Stimulated activated CD8-positive, alpha-beta memory T cell treated with anti-CD3 and anti-CD28 coated beads, Interleukin-7, amount 100 ng/mL, for 48 hours (primary cell): Measurements from ENCODE around the gene CIDEB.
"Not testable (repeated sequence)": the region's sequence is repeated elsewhere in the genome, so short reads cannot be mapped to it uniquely, and the experiment has no call there.

Experiments used
- DNase-seq, 2 donors: peaks; one replicate each; pipeline ENCODE4 v3.0.0-alpha.2; 2020; ENCODE audit warnings: low read depth in 1 of 2; ENCODE audit errors: extremely low read depth in 1 of 2

CIDEB gene

GRCh38 chr14:24307575-24308341 is at the start of gene CIDEB:
CIDEB (minus strand) TSS chr14:24307977; CDS start chr14:24307858, 119 bp downstream.
- DNase-seq, result no peak

GRCh38 chr14:24356208-24356607 is 48.4 kb upstream of the CIDEB start:
- no peak for DNase-seq

GRCh38 chr14:24355009-24355408 is 47.2 kb upstream of the CIDEB start:
- DNase-seq, result no peak

- DNase-seq, result not testable (repeated sequence)
Measured at GRCh38 chr14:24354482-24354825, 46.7 kb upstream of the CIDEB start.

- no peak for DNase-seq
Measured at GRCh38 chr14:24353559-24354481, 46.0 kb upstream of the CIDEB start.

GRCh38 chr14:24351517-24351916 is 43.7 kb upstream of the CIDEB start:
- DNase-seq, result no peak

- no peak for DNase-seq
Measured at GRCh38 chr14:24349742-24350141, 42.0 kb upstream of the CIDEB start.

GRCh38 chr14:24348186-24348585 is 40.4 kb upstream of the CIDEB start:
- no peak for DNase-seq

- no peak for DNase-seq
Measured at GRCh38 chr14:24347134-24347533, 39.4 kb upstream of the CIDEB start.

- no peak for DNase-seq
Measured at GRCh38 chr14:24343795-24344660, 36.3 kb upstream of the CIDEB start.

GRCh38 chr14:24342889-24343288 is 35.1 kb upstream of the CIDEB start:
- DNase-seq, result no peak

- no peak for DNase-seq
Measured at GRCh38 chr14:24340606-24341005, 32.8 kb upstream of the CIDEB start.

GRCh38 chr14:24339284-24340151 is 31.7 kb upstream of the CIDEB start, which contains the start of gene RIPK3:
RIPK3 (minus strand) TSS chr14:24339991; CDS start chr14:24339826, 165 bp downstream.
- peak in 1 of 2 donors; percentile 50 for DNase-seq

- no peak for DNase-seq
Measured at GRCh38 chr14:24338843-24339242, 31.1 kb upstream of the CIDEB start.

- DNase-seq, result no peak
Measured at GRCh38 chr14:24337824-24338175, 30.0 kb upstream of the CIDEB start.

- DNase-seq, result no peak
Measured at GRCh38 chr14:24337144-24337823, 29.5 kb upstream of the CIDEB start.

- DNase-seq, result no peak
Measured at GRCh38 chr14:24335461-24336171, 27.8 kb upstream of the CIDEB start.

GRCh38 chr14:24334431-24335291 is 26.9 kb upstream of the CIDEB start, which contains the start of gene ADCY4:
ADCY4 (minus strand) TSS chr14:24335071; CDS start chr14:24334652, 419 bp downstream.
- no peak for DNase-seq
